Measurements from ENCODE around the gene TMEM141.

The TMEM141 gene

DNA sequence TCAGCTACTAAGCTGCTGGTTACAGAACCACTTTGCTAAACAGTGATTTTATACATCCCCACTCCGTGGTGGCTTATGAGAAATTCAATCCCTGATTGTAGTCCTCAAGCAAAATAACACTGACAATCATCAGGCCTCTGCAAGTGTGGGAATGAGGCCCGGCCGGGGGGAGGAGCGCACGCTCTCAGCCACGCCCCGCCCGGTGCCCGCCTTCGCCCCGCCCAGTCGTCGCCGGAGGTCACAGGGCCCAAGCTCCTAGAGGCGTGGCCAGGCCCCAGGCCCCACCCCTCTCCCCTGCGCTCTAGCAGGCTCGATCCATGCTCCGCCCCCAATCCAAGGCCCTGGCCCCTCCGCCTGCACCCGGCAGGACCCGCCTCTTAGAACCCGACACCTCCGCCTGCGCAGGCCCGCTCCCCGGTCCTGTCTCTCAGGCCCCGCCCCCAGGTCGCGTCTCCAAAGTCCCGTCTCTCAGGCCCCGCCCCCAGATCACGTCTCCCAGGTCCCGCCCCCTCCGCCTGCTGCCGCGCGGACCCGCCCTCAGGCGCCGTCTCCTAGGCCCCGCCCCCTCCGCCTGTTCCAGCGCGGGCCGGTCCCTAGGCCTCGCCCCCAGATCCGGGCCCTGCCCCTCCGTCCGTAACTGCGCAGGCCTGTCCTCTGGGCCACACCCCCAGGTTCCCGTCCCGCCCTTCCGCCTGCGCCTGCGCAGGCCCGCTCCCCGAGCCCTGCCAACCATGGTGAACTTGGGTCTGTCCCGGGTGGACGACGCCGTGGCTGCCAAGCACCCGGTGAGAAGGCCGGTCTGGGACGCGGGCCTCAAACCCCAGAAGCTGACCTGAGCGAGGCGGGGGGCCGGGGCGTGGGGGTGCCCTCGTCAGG lies at the start of gene TMEM141:
TMEM141 (plus strand) TSS at position 705 of the 876 bp plus-strand sequence; CDS start at position 732, 27 bp downstream.
- TF ChIP-seq CTCF (IDR thresholded peaks at IDR 0.05) = no peak

- no peak for TF ChIP-seq CTCF (IDR thresholded peaks at IDR 0.05)
Measured at GRCh38 chr9:136741883-136742571, 49.1 kb upstream of the TMEM141 start.

GRCh38 chr9:136742591-136743391 lies 48.4 kb upstream of the TMEM141 start, which contains the start of gene LCN10:
TSS of gene LCN10 (minus strand) at chr9:136742940. CDS start at chr9:136742903, 37 bp downstream.
- peak; percentile 45 for TF ChIP-seq CTCF (IDR thresholded peaks at IDR 0.05)

GRCh38 chr9:136743639-136744211 lies 47.4 kb upstream of the TMEM141 start:
- TF ChIP-seq CTCF (IDR thresholded peaks at IDR 0.05) = no peak

DNA sequence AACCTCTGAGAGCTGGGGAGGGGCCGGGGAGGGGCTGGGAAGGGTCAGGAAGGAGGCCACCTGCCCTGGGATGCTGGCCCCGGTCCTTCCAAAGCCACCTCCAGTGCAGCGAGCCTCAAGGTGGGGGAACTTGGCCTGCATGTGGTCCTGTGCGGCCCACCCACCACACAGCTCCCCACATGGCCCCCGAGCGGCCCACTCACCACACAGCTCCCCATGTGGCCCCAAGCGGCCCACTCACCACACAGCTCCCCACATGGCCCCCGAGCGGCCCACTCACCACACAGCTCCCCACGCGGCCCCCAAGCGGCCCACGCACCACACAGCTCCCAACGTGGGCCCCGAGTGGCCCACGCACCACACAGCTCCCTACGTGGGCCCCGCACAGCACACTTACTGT lies 46.4 kb upstream of the TMEM141 start:
- TF ChIP-seq CTCF (IDR thresholded peaks at IDR 0.05) = no peak

- no peak for TF ChIP-seq CTCF (IDR thresholded peaks at IDR 0.05)
Measured at GRCh38 chr9:136745389-136746154, 45.6 kb upstream of the TMEM141 start.
